ENCODE data around the gene CIITA.
"Not testable (repeated sequence)": the region's sequence is repeated elsewhere in the genome, so short reads cannot be mapped to it uniquely, and the experiment has no call there.

The CIITA gene

GRCh38 chr16:10966559-10966958 lies 89.6 kb downstream of the CIITA start:
- DNase-seq (ENCODE audit: low read depth, low spot score); H3K4me3 ChIP-seq (ENCODE audit: low read length): not testable (repeated sequence)

GRCh38 chr16:10967986-10968385 lies 91.0 kb downstream of the CIITA start:
- H3K4me3 ChIP-seq (ENCODE audit: low read length), result no peak overlapping the region
- no peak for DNase-seq (ENCODE audit: low read depth, low spot score)

DNA sequence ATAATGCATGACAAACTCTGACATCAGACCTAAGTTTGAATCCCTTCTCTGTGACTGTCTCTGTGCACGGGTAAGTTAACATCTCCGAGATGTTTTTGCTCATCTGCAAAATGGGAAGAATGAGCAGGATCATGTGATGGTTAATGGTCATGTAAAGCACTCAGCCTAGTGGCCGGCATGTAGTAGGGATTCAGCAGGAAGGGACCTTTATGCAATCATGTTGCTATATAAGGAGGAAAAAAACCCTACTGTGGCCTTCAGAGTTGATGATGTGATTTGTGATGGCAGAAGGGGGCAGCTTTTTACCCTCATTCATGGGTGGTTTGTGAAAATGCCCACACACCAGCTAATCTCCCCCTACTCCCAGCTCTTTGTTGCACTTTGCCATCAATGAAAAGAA lies 91.5 kb downstream of the CIITA start:
- no peak overlapping the region for H3K4me3 ChIP-seq (ENCODE audit: low read length)
- no peak for DNase-seq (ENCODE audit: low read depth, low spot score)

DNA sequence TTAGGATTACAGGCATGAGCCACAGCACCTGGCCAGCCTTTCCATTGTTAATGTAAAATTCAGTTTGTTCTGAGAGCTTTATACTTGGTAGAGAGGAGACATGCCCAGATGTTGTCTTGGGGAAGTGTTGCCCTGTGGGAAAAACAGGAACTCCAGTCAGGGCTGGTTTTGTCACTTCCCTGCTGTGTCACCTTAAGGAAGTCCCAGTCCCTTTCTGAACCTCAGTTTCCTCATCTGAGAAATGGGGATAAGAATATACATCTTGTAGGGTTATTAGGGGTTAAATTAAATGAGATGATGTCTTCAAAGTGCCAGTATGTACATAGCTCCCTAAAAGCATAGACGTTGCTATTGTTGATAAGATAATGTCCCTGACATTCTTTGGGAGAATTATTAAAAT lies 92.6 kb downstream of the CIITA start:
- DNase-seq (ENCODE audit: low read depth, low spot score), result no peak
- no peak overlapping the region for H3K4me3 ChIP-seq (ENCODE audit: low read length)

GRCh38 chr16:10970065-10970464 lies 93.1 kb downstream of the CIITA start:
- DNase-seq (ENCODE audit: low read depth, low spot score), result no peak
- no peak overlapping the region for H3K4me3 ChIP-seq (ENCODE audit: low read length)

DNA sequence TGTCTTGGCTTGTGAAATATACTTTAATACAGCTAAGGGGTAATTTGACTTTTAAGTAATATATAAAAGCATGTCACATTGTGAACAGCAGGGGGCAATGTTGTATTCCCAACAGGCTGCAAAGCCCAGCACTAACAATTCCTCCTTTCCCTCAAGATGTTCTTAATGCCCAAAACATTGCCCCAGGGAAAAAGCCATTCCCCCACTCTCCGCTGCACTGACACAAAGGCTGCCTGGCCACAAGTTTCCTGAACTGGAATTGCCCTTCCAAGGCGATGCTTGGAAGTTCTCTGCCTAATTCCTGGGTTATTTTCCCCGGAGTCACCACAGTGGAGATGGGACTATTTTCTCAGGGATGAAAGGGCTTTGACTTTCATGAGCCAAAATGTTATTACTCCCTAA lies 94.6 kb downstream of the CIITA start:
- peak; percentile 65 for DNase-seq (ENCODE audit: low read depth, low spot score)
- H3K4me3 ChIP-seq (ENCODE audit: low read length), result no peak overlapping the region

DNA sequence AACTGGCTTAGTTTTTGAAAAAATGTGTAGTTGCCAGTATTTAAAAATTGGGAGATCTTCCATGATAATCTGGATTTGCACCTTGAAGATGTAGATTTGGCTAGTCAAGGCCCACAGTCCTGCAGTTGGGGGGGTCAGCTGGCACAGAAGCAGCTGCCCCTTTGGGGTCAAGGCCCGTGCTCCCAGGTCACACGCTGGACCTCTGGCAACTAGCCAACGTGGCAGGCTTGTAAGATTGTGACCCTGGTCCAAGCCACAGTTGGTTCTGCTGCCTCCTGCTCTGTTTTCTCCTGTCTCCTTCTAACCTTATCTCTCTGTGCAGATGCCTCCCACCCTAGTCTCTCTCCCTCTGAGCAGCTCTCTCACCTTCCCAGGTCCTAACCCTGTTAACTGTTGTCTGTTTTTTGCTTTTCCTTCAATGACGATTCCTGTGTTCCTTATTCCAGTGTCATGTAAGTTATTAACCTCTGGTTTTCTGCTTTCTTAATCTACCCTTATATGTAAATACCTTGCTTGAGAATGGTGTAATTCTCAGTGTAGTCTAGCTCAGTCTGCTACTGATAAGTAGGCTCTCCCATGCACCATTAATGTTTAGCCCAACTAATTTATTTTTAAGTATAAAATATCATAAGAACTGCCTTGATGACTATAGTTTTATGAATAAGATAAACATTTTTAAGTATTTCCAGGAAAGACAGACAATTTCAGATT lies 95.3 kb downstream of the CIITA start:
- DNase-seq (ENCODE audit: low read depth, low spot score), result no peak
- H3K4me3 ChIP-seq (ENCODE audit: low read length), result no peak overlapping the region

DNA sequence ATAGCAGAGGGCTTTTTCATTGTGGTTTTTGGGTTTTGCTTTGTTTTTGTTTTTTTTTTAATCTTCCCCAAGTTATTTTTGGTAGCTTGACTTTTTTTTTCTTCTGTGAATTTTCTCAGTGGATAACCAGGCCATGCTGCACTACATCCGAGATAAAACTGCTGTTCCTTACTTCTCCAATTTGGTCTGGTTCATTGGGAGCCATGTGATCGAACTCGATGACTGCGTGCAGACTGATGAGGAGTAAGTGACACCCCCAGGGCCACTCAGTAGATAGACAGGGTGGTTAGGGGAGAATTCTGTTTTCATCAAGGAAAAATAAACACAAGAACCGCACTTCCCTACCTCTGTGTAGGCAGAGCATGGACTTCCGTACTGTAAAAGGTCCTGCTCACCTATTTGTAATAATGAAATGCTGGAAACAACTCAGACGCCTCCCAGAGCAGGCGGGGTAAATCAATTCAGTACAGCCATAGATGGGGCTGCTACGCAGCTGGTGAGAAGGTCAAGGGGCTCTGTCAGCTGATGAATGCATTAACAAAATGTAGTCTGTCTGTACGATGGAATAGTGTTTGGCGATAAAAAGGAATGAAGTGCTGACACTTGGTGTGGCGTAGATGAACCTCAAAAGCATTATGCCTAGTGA lies 95.9 kb downstream of the CIITA start:
- no peak overlapping the region for H3K4me3 ChIP-seq (ENCODE audit: low read length)
- no peak for DNase-seq (ENCODE audit: low read depth, low spot score)

- no peak for DNase-seq (ENCODE audit: low read depth, low spot score)
- H3K4me3 ChIP-seq (ENCODE audit: low read length), result no peak overlapping the region
Observed at GRCh38 chr16:10976634-10977033, 99.6 kb downstream of the CIITA start.

GRCh38 chr16:10978124-10978523 lies 101.1 kb downstream of the CIITA start:
- no peak for DNase-seq (ENCODE audit: low read depth, low spot score)
- no peak overlapping the region for H3K4me3 ChIP-seq (ENCODE audit: low read length)

DNA sequence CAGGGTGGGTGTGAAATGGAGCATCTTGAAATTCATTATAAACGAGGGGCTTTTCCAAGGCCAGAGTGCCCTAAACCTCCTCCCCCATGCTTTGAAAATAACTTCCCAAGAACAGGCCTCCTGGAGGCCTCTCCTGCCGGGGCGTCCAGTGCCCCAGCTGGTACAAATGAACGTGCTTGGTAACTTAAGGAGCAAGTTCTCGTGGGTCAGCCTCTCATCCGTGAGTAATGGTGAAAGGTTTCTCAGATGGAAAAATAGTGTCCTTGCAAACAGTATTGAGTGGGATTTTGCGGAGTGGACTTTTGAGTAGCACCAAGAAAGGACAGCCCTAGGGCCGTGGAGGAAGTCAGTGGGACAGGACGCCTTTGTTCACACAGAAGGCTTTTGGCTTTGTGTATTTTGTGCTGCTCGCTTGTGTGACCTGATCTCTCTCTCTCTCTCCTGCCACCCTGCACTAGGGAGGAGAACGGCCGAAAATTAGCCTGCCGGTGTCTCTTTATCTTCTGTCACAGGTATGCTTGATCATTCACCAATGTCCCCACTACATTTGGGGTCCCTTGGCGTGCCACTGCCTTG lies 102.0 kb downstream of the CIITA start:
- no peak for DNase-seq (ENCODE audit: low read depth, low spot score)
- no peak overlapping the region for H3K4me3 ChIP-seq (ENCODE audit: low read length)

DNA sequence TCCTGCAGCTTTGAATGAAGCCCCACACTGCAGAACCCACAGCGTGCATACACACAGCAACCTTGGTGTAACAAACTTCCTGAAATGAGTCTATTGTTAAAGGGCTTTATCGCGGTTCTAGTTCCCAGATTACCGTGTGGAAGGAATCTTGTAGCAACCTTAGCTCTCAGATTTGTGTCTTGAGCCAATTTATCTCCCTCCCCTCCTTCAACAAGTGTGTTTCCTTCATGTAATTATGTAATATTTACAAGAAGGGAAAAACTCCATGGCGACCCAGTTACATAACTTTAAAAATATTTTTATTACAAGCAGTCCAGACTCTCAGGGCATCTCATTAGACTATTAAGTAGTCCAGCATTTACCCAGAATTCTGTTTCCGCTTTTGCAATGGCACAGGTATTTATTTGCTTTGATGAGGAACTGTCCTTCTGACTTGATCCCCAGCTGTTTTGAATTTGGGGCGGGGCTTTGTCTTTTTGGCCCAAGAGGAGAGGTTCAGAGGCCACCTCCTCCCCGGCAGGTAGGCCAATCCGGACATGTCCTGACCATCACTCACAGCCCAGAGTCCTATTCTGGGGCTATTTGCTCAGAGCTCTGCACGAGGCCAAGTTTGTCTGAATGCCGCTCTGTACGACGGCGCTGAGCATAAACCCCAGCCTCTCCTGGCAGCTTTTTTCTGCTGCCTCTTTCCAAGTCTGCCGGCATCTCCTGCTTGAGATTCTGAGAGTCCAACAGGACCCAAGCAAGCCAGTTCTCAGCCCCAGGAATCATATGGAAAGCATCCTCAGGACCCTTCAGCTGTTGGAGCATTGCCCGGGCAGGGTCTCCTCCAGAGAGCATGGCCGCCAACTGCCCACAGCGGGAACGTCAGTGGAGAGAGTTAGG lies 103.0 kb downstream of the CIITA start:
- no peak overlapping the region for H3K4me3 ChIP-seq (ENCODE audit: low read length)
- DNase-seq (ENCODE audit: low read depth, low spot score), result no peak

DNA sequence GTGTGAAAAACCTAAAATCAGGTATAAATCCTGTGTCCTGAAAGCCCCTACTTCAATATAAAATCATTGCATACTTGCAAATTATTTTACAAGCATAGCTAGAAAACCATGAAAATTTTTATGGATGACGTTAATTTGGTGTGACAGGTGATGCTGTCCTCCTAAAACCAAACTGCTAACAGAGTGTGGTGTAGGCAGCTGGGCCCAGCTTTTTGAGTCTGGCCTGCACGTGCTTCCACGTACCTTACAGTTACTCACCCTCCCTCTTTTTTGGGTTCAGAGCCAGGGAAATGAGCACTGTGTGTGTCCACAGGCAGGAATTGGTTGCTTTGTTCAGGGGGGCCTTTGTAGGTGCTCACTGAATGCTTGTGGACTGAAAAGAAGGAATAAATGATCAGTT lies 103.8 kb downstream of the CIITA start:
- no peak overlapping the region for H3K4me3 ChIP-seq (ENCODE audit: low read length)
- no peak for DNase-seq (ENCODE audit: low read depth, low spot score)

DNA sequence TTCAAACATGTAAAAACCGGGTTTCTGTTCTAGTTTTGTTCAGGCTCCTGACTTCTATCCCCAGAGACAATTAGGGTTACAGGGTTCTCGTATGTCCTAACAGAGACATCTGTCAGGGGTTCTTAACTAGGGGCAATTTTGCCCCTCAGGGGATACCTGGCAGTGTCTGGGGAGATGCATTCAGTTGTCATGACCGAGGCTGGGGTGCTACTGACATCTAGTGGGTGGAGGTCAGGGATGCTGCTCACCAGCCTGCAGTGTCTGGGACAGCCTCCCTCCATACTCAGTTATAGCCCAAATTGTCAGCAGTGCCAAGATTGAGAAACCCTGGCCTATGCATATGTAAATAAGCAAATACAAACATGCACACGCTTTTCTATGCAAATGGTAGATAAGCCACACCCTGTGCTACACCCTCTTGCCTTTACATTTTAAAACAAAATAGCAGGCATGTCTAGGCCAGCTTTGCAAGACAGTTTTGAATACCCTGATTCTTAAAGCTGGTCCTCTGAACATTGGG lies 104.8 kb downstream of the CIITA start:
- peak; percentile 31 for DNase-seq (ENCODE audit: low read depth, low spot score)
- no peak overlapping the region for H3K4me3 ChIP-seq (ENCODE audit: low read length)

DNA sequence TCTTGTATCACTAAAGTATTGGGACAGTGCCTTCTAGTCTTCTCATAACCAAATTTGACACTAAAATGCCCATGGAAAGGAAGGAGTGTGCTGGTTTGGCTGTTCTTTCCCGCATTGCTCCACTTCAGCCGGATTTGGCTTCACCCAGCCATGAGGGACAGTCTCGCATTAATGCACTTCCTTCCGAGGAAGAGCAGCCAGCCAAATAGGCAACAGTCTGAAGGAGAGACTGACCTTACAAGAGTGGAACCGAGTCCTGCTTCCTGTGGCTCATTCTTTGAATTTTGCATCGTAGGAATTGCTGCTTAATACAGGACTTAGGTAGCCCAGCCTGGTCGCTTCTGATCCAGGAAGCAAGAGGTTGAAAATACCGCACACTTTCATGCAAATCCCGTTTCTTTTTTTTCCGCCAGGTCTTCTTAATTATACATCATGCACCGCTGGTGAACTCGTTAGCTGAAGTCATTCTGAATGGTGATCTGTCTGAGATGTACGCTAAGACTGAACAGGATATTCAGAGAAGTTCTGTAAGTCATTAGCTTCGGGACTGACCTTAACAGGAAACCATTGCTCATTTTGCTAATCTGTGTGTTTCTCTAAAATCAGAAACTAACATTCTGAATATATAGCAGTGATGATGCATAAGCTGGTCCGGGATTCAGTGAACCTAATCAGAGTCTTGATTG lies 105.6 kb downstream of the CIITA start:
- no peak overlapping the region for H3K4me3 ChIP-seq (ENCODE audit: low read length)

GRCh38 chr16:10983159-10983558 lies 106.2 kb downstream of the CIITA start:
- H3K4me3 ChIP-seq (ENCODE audit: low read length), result no peak overlapping the region
- DNase-seq (ENCODE audit: low read depth, low spot score), result no peak

More for the DNA sequence above, 105.6 kb downstream of the CIITA start:
- DNase-seq (ENCODE audit: low read depth, low spot score), result no peak

- DNase-seq (ENCODE audit: low read depth, low spot score), result no peak
- H3K4me3 ChIP-seq (ENCODE audit: low read length), result no peak overlapping the region
Observed at GRCh38 chr16:10984509-10984908, 107.5 kb downstream of the CIITA start.

Measured in Jurkat, Clone E6-1 (cell line).